Measurements from ENCODE around the gene NTRK2.

DNA sequence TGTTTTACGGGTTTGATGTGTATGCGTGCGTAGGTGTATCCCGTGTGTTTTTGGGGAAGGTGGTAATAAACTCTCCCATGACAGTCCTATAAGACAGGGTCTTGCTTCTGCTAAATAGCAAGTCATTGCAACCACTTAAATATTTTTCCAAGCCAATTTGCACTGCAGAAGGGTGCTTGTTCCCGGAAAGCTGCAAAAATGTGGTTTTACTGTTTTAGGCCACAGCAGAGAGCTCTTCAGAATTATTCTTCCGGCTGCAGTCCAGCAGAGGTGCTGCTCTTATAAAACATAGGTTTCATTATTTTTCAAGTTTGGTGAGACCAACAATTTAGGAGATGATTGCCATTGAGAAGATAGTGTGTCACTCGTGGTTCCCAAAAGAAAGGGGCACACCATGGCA lies 192.8 kb downstream of the NTRK2 start:
- TF ChIP-seq, protein P1, sequence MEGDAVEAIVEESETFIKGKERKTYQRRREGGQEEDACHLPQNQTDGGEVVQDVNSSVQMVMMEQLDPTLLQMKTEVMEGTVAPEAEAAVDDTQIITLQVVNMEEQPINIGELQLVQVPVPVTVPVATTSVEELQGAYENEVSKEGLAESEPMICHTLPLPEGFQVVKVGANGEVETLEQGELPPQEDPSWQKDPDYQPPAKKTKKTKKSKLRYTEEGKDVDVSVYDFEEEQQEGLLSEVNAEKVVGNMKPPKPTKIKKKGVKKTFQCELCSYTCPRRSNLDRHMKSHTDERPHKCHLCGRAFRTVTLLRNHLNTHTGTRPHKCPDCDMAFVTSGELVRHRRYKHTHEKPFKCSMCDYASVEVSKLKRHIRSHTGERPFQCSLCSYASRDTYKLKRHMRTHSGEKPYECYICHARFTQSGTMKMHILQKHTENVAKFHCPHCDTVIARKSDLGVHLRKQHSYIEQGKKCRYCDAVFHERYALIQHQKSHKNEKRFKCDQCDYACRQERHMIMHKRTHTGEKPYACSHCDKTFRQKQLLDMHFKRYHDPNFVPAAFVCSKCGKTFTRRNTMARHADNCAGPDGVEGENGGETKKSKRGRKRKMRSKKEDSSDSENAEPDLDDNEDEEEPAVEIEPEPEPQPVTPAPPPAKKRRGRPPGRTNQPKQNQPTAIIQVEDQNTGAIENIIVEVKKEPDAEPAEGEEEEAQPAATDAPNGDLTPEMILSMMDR (IDR thresholded peaks at IDR 0.05 in 4 of 5, conservative IDR thresholded peaks at IDR 0.05 in 1 of 5) = no peak
- TF ChIP-seq POLR2A (IDR thresholded peaks at IDR 0.05) = no peak
